Left ventricle myocardium inferior (tissue), 1 donor: ENCODE data around the gene ALX4. TPM values are rescaled to one million over a fixed set of nuclear protein-coding genes. Genes with fewer than 3 reads are reported as not detected.

Source experiments
- DNase-seq: peaks from one replicate; pipeline ENCODE4 v3.0.0-alpha.2; 2020
- H3K27ac ChIP-seq: fragments of 200-600 bp; replicated peaks from 2 replicates; pipeline ENCODE4 v1.8.0; 2021
- H3K27me3 ChIP-seq: fragments of 200-600 bp; 2 replicates; pipeline ENCODE4 v1.8.0; 2021; ENCODE audit warnings: low read depth
- H3K36me3 ChIP-seq: fragments of 200-600 bp; 2 replicates; pipeline ENCODE4 v1.8.0; 2021
- H3K4me1 ChIP-seq: fragments of 200-600 bp; 2 replicates; pipeline ENCODE4 v1.8.0; 2021
- H3K4me3 ChIP-seq: fragments of 200-600 bp; 2 replicates; pipeline ENCODE4 v1.8.0; 2021; ENCODE audit warnings: mild to moderate bottlenecking, moderate library complexity
- H3K9me3 ChIP-seq: fragments of 200-600 bp; replicated peaks from 2 replicates; pipeline ENCODE4 v1.8.0; 2021
- CTCF ChIP-seq: fragments of 200-600 bp; IDR thresholded peaks from 2 replicates; pipeline ENCODE4 v1.8.0; 2021; ENCODE audit warnings: antibody characterized with exemption, mild to moderate bottlenecking, borderline replicate concordance
- intact Hi-C: fragments of 100-400 bp; cut with micrococcal nuclease; formaldehyde crosslinking; loops from one replicate; pipeline ENCODE4 v1.11.0; 2022
- total RNA-seq: library from RNA; stranded (reverse); fragmentation: NEBNext Ultra II Directional; extraction: Animal tissue kit (Norgen Biotek cat#: 25700); gene quantifications from one replicate; pipeline ENCODE4 v1.2.1, GENCODE V29; 2021
- donor health status: DM: no; HTN: yes; CAD: no; lungs with severe emphysema.

ALX4 gene
- total RNA-seq, 1 donor from 2014 or later = not detected

GRCh38 chr11:44335919-44336318 lies 26.0 kb upstream of the ALX4 start:
- Histone ChIP-seq H3K9me3 (no peaks in the 10 kb centered on the region), H3K27me3 (peaks cover 73% of the 10 kb centered on the region), H3K4me3 (no peak overlapping the region), H3K4me1 (peaks cover 3% of the 10 kb centered on the region), H3K27ac (no peak overlapping the region), H3K36me3 (no peaks in the 10 kb centered on the region)
- intact Hi-C loops = no loop called here
- no peak for TF ChIP-seq CTCF
- no peak for DNase-seq

DNA sequence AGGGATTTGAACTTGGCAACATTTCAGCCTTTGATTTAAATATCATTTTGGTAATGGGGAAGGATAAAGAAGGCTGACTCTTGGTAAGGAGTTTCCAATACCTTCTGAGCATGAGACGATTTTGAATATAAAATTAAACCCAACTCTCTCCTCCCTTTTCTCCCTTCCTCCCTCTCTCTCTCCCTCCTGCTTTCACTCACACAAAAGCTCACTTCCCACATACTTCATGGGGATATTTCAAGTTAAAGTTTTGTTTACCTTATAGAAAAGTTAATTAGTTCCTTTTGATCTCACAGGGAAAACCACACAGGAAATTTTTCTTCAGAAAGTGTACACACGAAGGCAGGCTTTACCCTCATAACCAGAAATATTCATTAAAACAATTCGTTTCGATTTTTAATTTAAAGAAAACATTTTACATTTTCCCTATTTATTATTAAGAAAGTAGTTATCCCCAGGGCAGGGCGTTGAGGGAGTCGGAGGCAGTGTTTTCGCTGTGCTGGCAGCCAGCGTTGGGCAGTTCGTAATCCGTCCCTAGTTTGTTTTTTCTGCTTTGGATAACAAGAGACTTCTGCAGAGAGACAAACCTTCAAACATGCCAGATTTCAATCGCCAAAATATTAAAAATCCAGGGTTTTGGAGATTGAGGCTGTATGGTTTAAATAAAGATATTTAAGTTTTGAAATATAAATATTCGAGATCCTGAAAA lies 25.3 kb upstream of the ALX4 start:
- DNase-seq = no peak
- Histone ChIP-seq H3K27ac (no peak overlapping the region), H3K27me3 (peaks cover 80% of the 10 kb centered on the region), H3K4me3 (no peak overlapping the region), H3K9me3 (no peaks in the 10 kb centered on the region), H3K4me1 (peaks cover 3% of the 10 kb centered on the region), H3K36me3 (no peaks in the 10 kb centered on the region)
- intact Hi-C loops = no loop called here
- no peak for TF ChIP-seq CTCF

DNA sequence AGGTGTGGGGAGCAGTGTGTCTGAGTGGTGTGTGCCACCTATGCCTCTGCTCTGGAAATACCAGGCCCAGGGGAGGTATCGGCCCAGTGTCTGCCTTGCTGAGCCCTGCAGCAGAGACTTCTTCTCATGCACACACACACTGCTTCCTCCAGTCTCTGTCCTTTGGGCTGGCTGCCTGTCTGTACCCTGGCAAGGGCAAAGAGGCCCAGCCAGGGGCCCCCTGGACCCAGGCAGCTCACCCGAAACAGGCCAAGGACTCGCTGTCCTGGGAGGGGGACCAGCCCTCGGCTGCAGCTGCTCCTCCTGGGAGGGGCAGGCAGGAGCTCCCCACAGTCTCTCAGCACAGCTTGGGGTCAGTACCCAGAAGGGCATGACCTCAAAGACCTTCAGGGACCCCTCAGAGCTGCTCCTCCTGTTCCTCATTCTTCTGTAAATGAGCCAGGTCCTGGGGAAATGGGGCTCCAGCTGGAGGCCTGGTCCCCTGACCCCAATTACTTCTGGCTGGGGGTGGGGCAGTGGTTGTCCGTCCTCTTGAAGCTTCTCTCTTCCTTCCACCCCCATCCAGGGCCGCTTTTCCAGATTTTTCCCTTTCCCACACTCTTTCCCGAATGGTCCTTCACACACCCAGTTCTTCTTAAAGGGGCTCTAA lies 24.5 kb upstream of the ALX4 start:
- Histone ChIP-seq H3K4me3 (no peak overlapping the region), H3K36me3 (no peaks in the 10 kb centered on the region), H3K27me3 (peaks cover 84% of the 10 kb centered on the region), H3K4me1 (peaks cover 3% of the 10 kb centered on the region), H3K9me3 (no peaks in the 10 kb centered on the region), H3K27ac (no peak overlapping the region)
- no peak for DNase-seq
- intact Hi-C loops = no loop called here
- no peak for TF ChIP-seq CTCF

- peaks cover 85% of the 10 kb centered on the region for H3K27me3 ChIP-seq
- no peak overlapping the region for H3K4me3 ChIP-seq
- intact Hi-C loops = no loop called here
- no peaks in the 10 kb centered on the region for H3K36me3 ChIP-seq
- H3K9me3 ChIP-seq = no peaks in the 10 kb centered on the region
- no peak for DNase-seq
- no peak overlapping the region for H3K27ac ChIP-seq
- TF ChIP-seq CTCF = no peak
- H3K4me1 ChIP-seq = peaks cover 3% of the 10 kb centered on the region
These were observed 23.6 kb upstream of the ALX4 start for GRCh38 chr11:44333271-44334218.

DNA sequence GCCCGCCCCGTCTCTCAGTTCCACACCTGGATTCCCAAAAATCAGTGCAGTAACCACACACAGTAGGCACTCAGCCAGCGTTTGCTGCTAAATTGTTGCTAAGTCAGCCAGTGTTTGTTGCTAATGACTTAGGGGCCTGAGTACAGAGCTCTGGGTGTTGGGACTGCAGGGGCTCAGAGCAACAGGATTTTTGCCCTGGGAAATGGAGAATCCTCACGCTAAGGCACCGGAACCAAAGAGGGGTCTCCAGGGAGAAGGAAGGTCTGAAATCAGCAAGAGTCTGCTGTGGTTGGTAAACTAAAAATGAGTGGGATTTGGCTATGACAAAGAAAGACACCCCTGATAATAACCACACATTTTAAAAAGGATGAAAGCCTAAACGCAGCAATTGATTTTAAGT lies 22.7 kb upstream of the ALX4 start:
- Histone ChIP-seq H3K9me3 (no peaks in the 10 kb centered on the region), H3K27me3 (peaks cover 88% of the 10 kb centered on the region), H3K4me1 (peaks cover 3% of the 10 kb centered on the region), H3K27ac (no peak overlapping the region), H3K4me3 (no peak overlapping the region), H3K36me3 (no peaks in the 10 kb centered on the region)
- intact Hi-C loops = no loop called here
- no peak for TF ChIP-seq CTCF
- DNase-seq = no peak
